CD4-positive, alpha-beta T cell treated with Interleukin-15 for 4 hours (primary cell): ENCODE measurements around the gene PTPRM.
"Not testable (repeated sequence)": the region's sequence is repeated elsewhere in the genome, so short reads cannot be mapped to it uniquely, and the experiment has no call there.

ENCODE experiments used
- DNase-seq: peaks from one replicate; pipeline ENCODE4 v3.0.0-alpha.2; 2020; ENCODE audit warnings: low spot score

The PTPRM gene

GRCh38 chr18:8433323-8433722 is 866.2 kb downstream of the PTPRM start:
- no peak for DNase-seq

GRCh38 chr18:8433771-8434170 is 866.7 kb downstream of the PTPRM start:
- no peak for DNase-seq

GRCh38 chr18:8435376-8435775 is 868.3 kb downstream of the PTPRM start:
- DNase-seq: no peak

- no peak for DNase-seq
Observed at GRCh38 chr18:8439055-8439454, 871.9 kb downstream of the PTPRM start.

- DNase-seq: no peak
Observed at GRCh38 chr18:8443505-8443904, 876.4 kb downstream of the PTPRM start.

GRCh38 chr18:8446936-8447335 is 879.8 kb downstream of the PTPRM start:
- DNase-seq: not testable (repeated sequence)

- DNase-seq: no peak
Observed at GRCh38 chr18:8448130-8448529, 881.0 kb downstream of the PTPRM start.

- DNase-seq: no peak
Observed at GRCh38 chr18:8450013-8450412, 882.9 kb downstream of the PTPRM start.

- DNase-seq: no peak
Observed at GRCh38 chr18:8450898-8451665, 884.0 kb downstream of the PTPRM start.

GRCh38 chr18:8453528-8453927 is 886.4 kb downstream of the PTPRM start:
- no peak for DNase-seq

GRCh38 chr18:8454136-8454535 is 887.0 kb downstream of the PTPRM start:
- no peak for DNase-seq

GRCh38 chr18:8455661-8456614 is 888.8 kb downstream of the PTPRM start:
- no peak for DNase-seq
